Left renal cortex interstitium (tissue), 4 donors: ENCODE measurements around the gene PSENEN. TPM values are rescaled to one million over a fixed set of nuclear protein-coding genes. Genes with fewer than 3 reads are reported as not detected.

ENCODE experiments used
- DNase-seq, 4 donors: peaks; one replicate each; pipeline ENCODE4 v3.0.0-alpha.2; 2013; ENCODE audit warnings: low read depth in 4 of 4, low spot score in 2 of 4, missing footprints in 1 of 4
- polyA plus RNA-seq, 4 donors: library from polyadenylated mRNA; unstranded; fragments of 120-200 nt; gene quantifications; one replicate each; pipeline ENCODE4 v1.2.1, GENCODE V29; 2013; ENCODE audit not compliant: insufficient read length in 4 of 4

PSENEN gene
- polyA plus RNA-seq, 4 donors, result 54.5 to 78.6 (median 66.5) TPM

DNA sequence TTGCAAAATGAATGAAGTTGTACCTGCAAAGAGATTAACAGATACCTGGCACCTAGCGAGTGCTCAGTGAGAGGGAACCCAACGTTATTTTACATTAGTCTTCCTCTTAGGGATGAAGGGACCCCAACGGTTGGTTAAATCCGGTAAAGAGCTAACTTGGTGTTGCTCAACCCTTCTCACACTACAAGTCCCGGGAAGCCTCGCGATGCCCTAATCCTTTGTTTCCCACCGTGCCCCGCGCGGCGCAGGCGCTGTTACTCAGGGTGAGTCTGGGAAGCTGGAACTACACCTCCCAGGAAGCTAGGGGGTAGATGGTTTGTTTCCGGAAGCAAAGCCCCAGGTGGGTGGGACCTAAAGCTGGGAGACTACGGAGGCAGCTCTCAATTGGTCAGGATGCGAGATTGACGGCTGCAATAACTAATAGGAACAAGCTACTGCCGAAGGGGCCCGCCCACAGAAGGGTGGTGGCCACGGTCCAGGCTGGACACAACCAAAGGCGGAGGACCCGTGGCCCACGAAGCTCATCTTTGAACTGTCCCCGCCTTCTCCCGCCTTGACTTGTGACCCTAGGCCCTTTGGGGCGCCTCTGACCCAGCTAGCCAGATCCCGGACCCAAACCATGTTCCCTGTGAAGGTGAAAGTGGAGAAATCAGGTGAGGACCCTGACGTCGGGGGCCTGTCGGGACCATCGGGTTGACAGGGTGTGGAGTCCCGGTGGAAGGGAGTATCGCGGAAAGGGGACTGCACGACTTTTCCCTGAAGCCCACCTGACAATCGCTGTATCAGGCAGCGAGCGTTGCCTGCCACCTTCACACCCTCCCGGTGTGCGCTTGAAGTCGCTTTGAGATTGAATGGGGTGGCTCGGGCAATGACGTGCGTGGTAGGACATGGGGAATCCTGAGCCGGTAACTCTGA is 2.9 kb downstream of the PSENEN start, which contains the start of gene LIN37:
TSS of gene LIN37 (plus strand) at position 471 of the 915 bp plus-strand sequence. CDS start at position 620, 149 bp downstream.
- peak; percentile 97 to 100 (median 98) for DNase-seq

- DNase-seq, result no peak
Measured at GRCh38 chr19:35750167-35750566, 4.7 kb downstream of the PSENEN start.

DNA sequence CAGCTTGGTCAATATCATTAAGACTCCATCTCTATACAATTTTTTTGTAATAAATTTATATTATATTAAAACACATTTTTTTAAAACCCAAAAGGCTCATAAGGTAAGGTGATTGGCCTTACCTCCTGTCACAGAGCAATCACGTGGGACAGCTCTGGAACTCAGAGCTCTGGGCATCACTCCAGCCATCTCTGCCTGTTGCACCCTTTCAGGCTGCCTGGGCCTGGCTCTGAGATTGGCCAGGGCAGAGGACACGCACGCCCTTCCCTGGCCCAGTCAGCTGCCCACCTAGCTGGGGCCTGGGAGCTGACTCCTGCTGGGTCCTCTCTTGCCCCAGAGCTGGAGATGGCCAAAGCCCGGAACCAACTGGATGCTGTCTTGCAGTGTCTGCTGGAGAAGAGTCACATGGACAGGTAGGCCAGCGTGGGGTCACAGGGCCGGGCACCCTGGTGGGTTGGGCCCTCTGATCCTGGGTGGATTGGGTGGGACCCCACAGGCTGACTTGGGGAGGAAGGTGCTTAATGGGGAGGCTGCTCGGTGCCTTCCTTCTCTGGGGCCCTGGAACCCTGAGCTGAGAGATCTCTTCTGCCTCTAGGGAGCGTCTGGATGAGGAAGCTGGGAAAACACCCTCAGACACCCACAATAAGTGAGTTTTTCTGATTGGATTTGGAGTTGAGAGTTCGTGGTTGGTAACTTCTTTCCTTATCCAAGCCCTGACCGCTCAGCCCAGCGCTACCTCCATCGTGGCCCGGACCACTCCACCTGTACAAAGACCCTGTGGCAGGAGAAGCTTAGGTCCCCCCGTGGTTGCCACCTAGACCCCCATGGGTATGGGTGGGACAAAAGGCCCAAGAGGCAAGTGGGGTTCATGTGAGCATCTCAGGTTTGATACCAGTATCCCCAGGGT is 6.6 kb downstream of the PSENEN start:
- no peak for DNase-seq

DNA sequence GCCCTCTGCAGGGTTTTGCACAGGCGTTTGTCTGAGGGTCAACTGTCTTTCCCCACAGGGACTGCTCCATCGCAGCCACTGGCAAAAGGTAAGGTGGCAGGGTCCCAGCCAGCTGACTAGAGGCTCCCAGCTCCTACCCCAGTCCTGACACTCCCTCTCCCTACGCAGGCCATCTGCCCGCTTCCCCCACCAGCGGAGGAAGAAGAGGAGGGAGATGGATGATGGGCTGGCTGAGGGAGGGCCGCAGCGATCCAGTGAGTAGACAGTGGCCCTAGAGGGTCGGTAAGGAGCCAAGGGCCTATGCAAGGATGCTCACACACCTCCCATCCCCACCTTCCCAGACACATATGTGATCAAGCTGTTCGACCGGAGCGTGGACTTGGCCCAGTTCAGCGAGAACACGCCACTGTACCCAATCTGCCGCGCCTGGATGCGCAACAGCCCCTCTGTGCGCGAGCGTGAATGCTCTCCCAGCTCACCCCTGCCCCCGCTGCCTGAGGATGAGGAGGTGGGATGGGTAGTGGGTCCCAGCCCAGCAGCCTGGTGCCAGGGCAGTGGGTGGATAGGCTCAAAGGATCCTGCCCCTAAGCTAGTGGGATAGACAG is 7.4 kb downstream of the PSENEN start:
- DNase-seq, result no peak

- DNase-seq, result no peak
Measured at GRCh38 chr19:35753634-35754369, 8.4 kb downstream of the PSENEN start.

- DNase-seq, result no peak
Measured at GRCh38 chr19:35754370-35755130, 9.1 kb downstream of the PSENEN start.

- DNase-seq, result no peak
Measured at GRCh38 chr19:35755131-35755549, 9.7 kb downstream of the PSENEN start.

DNA sequence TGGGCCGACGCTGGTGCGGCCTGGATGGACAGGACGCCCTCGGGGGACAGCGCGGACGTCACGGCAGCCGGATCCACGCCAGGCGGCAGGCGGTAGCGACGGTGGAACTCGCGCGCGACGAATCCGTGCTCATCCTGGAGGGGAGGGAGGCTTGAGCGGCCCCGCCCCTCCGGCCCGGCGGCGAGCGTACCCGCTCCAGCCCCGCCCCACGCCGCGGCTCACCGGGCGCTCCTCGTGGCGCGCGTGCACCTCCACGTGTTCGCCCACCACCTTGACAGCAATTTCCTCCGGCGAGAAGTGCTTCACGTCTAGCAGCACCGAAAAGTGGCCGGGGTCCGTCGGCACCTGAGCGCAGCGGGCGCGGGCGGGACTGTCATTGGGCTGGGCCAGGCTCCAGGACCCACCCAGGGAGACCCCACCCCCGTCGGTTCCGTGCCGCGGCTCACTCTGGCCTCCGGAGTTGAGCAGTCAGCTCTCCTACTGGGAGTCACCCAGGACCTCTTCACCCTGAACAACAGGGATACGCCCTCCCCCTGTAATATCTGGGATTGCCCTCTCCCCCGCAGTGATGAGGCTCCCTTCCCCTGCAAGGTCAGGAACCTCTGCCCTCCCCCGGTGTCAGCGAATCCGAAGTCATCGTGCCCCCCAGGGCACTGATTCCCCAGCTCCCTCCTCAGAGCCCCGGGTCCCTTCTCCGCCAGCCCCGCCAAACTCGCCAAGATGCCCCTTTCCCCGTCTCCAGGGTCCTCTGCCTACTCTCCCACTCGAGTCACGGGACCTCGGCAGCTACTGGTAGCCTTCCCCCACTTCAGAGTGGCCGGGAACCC is 10.3 kb downstream of the PSENEN start:
- DNase-seq, result no peak

- DNase-seq, result no peak
Measured at GRCh38 chr19:35756377-35757230, 11.2 kb downstream of the PSENEN start, which contains the start of gene HSPB6. Gene HSPB6, minus strand, starts transcription at chr19:35757029. Its CDS starts 21 bp downstream, at chr19:35757008.

DNA sequence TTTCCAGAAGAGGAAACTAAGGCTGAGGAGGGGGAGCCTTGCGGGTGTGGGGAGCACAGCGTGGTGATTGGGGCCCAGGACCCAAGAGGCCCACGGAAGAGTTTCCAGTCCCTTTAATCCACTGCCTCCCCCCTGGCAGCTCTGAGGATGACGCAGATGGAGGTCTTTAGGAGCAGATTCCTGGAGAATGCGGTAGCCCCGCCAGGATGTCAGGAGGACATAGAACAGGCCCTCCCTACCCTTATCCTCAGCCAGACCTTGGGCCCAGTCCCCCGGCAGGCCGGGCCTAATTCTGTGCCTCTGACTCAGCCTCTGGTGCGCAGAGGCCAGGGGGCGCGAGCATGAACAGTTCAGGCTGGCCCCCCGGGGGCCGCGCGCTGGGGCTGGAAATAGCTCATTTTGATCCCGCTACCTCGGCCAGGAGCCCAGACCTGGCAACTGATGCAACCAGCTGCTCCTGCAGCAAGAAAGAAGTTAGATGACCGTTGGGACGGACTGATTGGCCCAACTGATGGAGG is 11.8 kb downstream of the PSENEN start:
- no peak for DNase-seq

GRCh38 chr19:35757749-35758608 is 12.5 kb downstream of the PSENEN start, which contains the start of gene PROSER3:
Gene PROSER3, plus strand, starts transcription at chr19:35758176. Its CDS starts 40 bp downstream, at chr19:35758216.
- peak; percentile 95 to 99 (median 97) for DNase-seq

GRCh38 chr19:35759697-35760096 is 14.2 kb downstream of the PSENEN start:
- DNase-seq, result no peak

DNA sequence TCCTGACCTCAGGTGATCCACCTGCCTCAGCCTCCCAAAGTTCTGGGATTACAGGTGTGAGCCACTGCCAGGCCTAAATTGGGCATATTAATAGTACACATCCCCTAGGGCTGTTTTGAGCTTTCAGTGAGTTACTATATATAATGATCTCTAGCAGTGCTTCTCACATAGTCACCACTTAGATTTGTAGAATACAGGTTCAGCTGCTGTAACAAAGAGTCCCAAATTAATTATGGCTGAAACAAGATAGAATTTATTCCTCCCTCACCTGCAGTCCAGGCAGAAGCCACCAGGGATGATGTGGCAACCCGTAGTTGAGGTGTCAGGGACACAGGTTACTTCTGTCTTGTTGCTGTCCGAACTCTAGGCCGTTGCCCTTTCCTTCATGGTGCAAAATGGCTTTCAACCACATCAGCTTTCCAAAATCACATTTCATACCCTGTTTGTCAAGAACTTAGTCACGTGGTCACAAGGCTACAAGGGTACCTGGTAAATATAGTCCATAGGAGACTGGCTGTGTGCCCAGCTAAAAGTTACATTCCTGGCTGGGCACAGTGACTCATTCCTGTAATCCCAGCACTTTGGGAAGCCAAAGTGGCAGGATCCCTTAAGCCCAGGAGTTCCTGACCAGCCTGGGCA is 15.4 kb downstream of the PSENEN start:
- DNase-seq, result no peak

DNA sequence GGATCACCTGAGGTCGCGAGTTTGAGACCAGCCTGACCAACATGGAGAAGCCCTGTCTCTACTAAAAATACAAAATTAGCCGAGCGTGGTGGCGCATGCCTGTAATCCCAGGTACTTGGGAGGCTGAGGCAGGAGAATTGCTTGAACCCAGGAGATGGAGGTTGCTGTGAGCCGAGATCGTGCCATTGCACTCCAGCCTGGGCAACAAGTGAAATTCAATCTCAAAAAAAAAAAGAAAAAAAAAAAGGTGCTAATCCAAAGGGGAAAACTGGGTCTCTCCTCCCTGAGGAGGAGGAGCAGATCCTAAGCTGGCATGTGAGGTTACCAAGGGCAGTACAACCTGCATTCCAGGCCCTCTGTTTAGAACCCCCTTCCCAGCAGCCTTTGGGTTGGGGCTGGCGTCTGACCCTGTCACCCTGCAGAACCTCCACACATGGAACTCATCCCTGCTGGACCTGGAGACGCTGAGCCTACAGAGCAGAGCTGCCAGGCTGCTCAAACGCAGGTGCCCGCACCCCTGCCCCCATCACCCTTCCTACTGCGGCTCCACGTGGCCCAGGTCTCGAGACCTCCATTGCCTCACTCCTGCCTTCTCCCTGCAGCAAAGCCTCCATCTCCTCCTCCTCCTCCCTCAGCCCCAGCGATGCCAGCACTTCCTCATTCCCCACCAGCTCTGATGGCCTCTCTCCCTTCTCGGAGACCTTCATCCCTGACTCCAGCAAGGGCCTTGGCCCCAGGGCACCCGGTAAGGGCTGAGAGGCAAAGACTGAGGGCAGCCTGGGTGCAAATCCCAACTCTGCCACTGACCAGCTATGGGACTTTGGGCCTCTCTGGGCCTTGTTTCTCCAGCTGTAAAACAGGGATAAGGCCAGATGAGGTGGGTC is 19.2 kb downstream of the PSENEN start:
- DNase-seq, result no peak
